CD4-positive, alpha-beta T cell treated with Interleukin-21 for 1 hour (primary cell): ENCODE data around the gene IL2RA.
"Not testable (repeated sequence)": the region's sequence is repeated elsewhere in the genome, so short reads cannot be mapped to it uniquely, and the experiment has no call there.

Experiments used
- DNase-seq: peaks from one replicate; pipeline ENCODE4 v3.0.0-alpha.2; 2020

Gene IL2RA

GRCh38 chr10:6011558-6011957, 50.6 kb downstream of the IL2RA start:
- DNase-seq = no peak

GRCh38 chr10:6010569-6010968, 51.6 kb downstream of the IL2RA start:
- DNase-seq = no peak

- no peak for DNase-seq
Measured at GRCh38 chr10:6009961-6010360, 52.2 kb downstream of the IL2RA start.

- no peak for DNase-seq
Measured at GRCh38 chr10:6009150-6009549, 53.0 kb downstream of the IL2RA start.

- DNase-seq = no peak
Measured at GRCh38 chr10:6008497-6009142, 53.5 kb downstream of the IL2RA start.

GRCh38 chr10:6006991-6007390, 55.2 kb downstream of the IL2RA start:
- DNase-seq = no peak

GRCh38 chr10:6006546-6006945, 55.6 kb downstream of the IL2RA start:
- DNase-seq = no peak

GRCh38 chr10:6005856-6006395, 56.2 kb downstream of the IL2RA start:
- DNase-seq = no peak

- DNase-seq = not testable (repeated sequence)
Measured at GRCh38 chr10:6005161-6005804, 56.9 kb downstream of the IL2RA start.

- no peak for DNase-seq
Measured at GRCh38 chr10:6002809-6003510, 59.2 kb downstream of the IL2RA start.

- no peak for DNase-seq
Measured at GRCh38 chr10:5999440-6000165, 62.6 kb downstream of the IL2RA start.

GRCh38 chr10:5996696-5997095, 65.5 kb downstream of the IL2RA start:
- DNase-seq = no peak

GRCh38 chr10:5992398-5992797, 69.8 kb downstream of the IL2RA start:
- no peak for DNase-seq

- no peak for DNase-seq
Measured at GRCh38 chr10:5991708-5992107, 70.5 kb downstream of the IL2RA start.

- DNase-seq = no peak
Measured at GRCh38 chr10:5989756-5990155, 72.4 kb downstream of the IL2RA start.

GRCh38 chr10:5988336-5988920, 73.7 kb downstream of the IL2RA start:
- no peak for DNase-seq

GRCh38 chr10:5987747-5988146, 74.4 kb downstream of the IL2RA start:
- no peak for DNase-seq

- no peak for DNase-seq
Measured at GRCh38 chr10:5985029-5985428, 77.1 kb downstream of the IL2RA start.

- no peak for DNase-seq
Measured at GRCh38 chr10:5983774-5984173, 78.4 kb downstream of the IL2RA start.

GRCh38 chr10:5981529-5981928, 80.6 kb downstream of the IL2RA start:
- DNase-seq = no peak

- DNase-seq = no peak
Measured at GRCh38 chr10:5978230-5978489, 84.0 kb downstream of the IL2RA start.

- peak; percentile 85 for DNase-seq
Measured at GRCh38 chr10:5977471-5978229, 84.5 kb downstream of the IL2RA start, which contains the start of gene IL15RA. TSS of gene IL15RA (minus strand) at chr10:5977543. CDS start at chr10:5977492, 51 bp downstream.
